Activated CD4-positive, alpha-beta T cell treated with anti-CD3 and anti-CD28 coated beads, Interleukin-2, amount 50 U/mL, for 4 hours (primary cell): ENCODE data around the gene PBRM1.

Source experiments
- DNase-seq, 2 experiments: peaks; one replicate each; pipeline ENCODE4 v3.0.0-alpha.2; 2020

The PBRM1 gene

DNA sequence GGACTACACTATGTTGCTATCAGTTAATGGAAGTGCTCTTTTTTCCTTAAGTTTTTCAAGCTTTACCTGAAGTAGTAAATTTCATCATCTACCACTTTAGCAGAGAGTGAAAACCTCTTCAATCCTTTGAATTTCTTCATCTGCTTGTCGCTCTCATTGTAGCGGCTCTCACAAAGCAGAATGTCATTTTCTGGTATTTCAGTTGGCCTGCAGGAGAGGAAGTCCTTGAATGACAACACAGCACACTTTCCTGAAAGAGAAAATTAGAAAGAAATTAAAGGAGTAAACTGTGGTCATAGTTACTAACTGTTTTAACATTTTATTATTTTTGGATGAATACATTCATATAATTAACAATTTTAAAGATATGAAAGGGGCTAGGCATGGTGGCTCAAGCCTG, 121.7 kb downstream of the PBRM1 start:
- DNase-seq: no peak

DNA sequence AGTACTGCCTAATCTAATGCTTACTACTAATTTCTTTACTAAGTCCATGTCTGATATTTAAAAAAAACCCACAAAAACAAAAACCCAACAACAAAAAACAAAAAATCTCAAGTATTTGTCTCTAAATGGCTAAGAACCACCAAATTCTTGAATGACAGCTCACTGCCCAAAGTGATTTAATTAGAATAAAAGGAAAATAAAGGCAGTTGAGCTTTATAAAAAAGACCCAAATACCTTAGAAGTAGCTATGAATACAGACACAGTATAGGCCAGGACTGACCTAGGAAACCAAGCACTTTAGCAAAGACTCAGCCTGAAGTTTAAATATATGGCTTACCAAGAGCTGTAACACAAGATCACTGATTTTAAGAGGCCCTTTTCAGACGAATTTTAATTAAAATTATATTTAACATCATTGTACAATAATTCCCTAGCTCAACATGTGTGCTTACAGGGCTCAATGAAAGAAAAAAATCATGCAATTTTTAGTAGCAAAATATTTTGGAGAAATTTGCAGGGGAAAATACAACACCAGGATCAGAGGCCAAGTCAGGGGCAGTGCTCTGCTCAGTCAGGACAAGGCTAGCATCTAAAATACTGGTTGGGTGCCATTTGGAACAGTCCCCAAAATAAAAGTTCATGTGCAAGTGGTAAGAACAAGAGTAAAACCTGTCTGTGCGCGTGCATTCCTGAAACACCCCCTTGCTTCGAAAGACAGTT, 124.5 kb downstream of the PBRM1 start:
- no peak for DNase-seq

DNA sequence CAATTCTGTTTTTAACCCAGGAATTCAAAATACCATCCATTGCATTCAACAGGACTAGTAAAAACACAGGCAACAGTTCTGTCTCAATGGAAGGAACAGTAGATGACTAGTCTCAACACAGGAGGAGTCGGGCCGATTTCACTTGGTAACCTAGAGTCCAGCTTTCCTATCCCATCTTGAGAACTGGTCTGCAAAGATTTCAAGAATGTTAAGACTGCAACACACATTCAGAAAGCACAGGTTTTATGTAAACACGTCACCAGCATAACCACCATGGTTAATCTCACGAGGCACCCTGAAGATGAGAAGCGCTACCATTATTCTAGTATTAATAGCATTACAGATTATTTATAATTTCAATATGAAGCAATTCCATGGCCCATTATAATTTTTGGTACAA, 127.3 kb downstream of the PBRM1 start:
- no peak for DNase-seq

DNA sequence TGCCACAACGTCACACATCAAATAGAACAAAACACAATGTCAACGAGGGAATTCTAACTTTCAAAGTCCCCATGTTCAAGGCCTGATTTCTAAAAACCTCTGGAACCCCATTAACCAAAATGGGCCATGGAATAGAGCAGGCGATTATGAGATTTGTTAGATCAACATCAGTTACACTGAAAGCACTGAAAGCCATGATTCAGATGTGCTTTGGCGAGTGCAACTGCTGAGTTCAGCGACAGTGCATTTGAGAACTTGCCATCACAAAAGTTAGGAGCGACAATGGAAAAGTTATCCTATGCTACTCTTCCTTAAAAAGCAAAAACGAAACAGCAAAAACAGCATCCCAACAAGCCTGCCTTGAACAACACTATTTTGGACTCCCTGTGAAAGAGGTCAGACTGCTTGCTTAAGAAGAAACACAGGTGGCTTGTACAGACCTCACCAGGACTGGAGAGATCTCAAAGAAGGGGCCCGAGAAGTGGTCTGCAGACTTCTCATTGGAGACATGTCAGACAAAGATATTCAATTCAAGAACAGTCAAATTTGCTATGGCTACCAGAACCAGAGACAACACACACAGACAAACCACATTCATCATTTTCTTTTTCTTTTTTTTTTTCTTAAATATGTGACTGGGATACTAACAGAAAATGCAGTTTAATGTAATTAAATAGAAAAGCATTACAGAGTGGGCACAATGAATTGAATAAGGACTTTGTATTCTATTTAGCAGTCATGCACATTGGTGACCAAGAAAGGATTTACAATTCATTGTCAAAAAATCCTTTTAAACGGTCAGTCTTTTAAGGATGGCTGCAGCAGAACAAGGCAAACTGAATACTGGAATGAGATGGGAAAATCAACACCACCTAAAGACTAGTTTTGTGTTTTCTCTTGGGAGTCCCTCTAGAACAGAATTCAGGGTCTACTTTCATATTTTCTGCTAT, 128.4 kb downstream of the PBRM1 start:
- DNase-seq: no peak

DNA sequence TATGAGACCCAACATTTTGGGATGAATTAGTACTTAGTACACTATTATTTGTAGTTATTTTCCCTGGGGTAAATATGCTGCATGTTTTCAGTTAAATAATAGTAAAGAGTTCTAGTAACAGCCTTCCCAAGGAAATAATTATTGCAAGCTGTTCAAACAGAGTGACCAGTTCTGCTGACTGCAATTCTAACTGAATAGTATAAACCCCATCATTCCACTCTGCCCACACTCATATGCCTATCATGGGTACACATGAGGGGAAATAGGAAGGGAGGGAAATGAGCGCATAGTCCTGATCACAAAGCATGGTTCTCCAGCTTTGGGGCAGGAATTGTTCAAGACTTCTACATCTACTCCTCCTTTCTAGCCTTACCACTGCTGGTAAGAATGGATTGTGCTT, 130.7 kb downstream of the PBRM1 start:
- no peak for DNase-seq

DNA sequence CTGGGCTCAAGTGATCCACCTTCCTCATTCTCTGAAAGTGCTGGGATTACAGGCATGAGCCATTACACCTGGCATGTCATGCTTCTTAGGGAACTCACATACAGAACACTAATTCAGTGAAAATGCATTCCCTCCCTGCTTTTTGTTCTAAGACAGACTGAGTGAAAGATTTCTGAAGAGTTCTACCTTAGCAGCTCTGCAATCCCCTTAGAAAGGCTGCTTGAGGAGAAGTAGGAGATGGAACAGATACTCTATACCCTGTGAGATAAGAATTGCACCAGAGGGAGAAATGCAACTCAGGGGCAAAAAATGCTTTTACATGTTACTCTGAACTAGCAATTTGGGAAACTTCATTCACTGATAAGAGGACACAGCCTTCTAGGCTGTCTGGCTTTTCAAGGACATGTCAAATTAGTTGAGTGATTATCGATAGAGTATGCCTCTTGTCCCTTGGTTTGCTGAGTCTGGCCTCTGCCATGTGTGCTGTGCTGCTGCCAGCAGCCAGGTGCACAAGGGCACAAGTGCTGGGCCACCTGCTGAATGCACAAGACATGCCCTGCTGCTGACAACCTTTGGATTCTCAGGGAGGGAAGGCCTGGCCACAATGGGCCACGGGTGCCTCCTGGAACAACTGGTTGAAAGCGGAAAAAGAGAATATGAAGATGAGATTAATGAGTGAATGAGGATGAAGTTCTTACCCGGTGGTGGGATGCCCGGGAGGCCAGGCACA, 131.5 kb downstream of the PBRM1 start:
- DNase-seq: no peak

DNA sequence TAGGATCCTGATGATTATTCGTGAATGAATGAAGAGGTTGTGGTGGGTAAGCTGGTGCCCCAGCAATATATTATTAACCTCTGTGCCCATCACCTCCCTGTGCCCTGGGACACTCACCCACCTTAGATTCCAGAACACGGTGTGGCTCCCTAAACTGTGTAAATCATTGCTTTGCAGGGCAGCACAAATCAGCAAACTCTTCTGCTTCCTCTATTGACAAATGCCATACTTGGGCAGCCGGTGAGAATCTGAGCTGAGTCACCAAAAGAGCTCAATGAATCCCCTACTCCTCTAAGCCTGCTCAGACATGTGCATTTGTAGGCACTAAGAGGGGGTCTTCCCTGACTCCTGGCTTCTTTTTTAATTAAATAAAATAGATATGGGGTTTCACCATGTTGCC, 133.6 kb downstream of the PBRM1 start:
- DNase-seq: no peak

DNA sequence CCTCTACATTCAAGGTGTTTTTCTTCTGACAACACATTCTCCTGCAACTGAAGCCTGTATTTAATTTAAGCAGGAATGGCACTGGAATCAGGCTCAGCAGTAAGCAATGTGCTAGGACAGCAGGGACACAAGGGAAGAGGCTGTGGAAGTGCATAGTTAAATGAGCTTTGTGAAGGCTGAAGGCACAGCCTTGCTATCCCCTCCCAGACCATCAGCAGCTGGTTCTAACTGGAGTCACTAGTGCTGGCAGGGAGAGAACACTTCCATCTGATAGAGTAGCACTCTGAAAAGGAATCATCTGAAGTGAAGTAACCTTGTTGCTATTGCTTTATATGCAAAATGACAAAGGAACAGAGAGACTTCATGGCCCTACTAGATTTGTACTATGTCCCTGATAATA, 134.6 kb downstream of the PBRM1 start:
- no peak for DNase-seq

DNA sequence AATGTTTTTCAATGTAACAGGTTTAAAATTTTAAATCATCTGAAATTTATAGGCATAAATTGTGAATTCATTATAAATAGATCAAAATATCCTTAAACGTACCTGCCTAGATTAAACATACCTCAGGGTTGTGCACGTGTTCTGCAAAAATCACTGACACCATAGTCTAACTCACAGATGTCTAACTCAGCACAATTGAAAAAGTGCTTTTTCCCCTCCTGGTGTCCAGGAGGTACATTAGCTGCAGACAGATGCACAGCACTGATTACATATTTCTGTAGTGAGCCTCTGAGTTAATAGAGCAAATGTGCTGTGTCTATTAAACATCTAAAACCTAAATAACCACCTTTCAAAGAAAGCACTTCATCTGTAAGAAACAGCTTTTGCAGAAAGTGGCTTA, 138.6 kb downstream of the PBRM1 start:
- no peak for DNase-seq

DNA sequence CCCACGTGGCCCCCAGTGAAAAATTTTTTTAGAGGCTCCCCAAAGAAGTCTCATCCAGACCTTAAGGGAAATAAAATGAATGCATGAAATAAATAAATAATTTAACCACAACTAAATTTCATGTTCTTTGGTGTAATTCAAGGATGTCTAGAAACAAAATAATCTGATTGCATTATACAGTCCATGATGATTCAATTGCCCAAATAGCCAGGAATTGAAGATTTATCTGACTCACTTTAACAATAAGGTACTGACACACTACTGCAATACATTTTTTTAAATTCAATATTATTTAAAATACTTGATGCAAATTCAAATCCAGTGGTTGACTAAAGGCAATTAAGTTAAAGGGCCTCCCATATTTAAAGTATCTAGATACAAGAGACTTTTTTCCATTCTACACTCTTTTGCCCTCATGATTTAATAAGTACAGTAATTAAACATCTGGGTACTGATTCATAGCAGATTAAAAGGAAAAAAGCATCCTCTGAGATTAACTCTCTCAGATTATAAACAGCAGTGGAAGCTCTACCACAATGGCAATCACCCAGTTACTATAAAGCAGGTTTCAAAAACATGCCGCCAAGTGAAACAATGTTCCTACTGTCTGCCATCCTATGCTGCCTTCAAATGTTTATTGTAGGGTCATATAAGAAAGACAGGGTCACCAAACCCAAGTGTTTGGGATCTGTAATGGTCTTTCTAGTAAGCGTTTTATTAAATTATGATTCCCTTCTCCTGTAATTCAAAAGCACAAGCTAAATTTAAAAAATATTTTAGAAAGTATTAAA, 139.4 kb downstream of the PBRM1 start:
- no peak for DNase-seq

DNA sequence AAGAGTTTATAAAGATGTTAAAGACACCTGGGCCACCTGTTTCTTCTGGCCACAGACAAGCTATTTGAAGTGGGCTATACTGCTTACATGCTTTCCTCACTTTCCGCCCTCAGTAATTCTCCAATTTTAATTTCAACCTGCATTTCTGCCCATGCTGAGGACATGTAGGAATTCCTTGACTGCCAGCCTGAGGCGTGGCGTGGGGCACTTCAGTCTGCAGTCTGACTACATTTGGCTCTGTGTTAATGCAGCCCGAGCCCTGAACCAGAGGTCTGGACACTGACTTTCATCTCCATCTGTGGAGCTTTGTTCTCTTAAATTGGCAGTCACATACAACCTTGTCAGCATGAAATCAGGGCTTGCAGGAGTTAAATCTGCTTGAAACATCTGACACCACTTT, 140.8 kb downstream of the PBRM1 start:
- no peak for DNase-seq

DNA sequence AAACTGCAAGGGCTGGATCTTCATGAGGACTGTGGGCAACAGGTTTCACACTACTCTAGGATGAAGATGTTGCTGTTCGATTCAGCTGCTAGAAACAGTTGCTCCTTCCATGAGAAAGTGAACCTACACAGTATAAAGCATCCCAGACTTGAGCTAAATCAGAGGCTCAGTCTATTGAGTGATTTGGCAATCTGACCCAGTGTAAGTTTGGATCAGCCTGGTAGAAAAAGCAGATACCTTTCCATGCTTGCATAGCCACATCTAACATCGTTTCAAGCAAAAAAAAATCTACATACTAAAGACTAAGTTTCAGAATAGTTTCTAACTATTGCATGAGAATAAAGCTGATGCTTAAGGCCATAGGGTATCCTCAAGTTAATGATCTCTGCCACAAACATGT, 144.7 kb downstream of the PBRM1 start:
- no peak for DNase-seq

DNA sequence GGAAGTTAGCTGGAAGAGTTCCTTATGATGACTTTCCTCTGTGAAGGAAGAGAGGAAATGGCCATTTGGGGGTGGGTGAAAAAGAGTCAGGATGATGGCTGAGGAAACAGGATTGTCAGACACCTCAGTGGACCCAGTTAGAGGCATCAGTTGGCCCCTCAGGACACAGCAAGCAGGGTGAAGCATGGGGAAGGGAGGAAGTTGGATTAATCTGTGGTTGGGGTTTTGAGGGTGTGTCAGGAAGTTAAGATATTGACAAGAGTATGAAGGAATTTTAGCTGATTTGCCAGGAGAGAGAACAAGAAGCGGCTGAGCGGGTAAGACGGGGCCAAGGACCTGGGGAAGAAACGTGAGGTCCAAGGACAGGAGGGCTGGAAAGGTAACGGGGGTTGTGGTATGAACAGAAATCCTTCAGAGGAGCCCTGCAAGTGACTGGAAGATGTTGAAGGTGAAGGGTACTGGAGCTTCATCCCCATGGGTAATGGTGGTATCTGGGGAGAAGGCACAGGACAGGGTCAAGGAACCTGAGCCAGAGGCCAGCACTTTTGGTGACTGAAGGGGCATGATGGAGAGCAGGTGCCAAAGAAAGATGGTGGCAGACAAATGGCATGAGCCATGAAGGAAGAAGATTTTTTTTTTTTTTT, 146.6 kb downstream of the PBRM1 start:
- DNase-seq: no peak

DNA sequence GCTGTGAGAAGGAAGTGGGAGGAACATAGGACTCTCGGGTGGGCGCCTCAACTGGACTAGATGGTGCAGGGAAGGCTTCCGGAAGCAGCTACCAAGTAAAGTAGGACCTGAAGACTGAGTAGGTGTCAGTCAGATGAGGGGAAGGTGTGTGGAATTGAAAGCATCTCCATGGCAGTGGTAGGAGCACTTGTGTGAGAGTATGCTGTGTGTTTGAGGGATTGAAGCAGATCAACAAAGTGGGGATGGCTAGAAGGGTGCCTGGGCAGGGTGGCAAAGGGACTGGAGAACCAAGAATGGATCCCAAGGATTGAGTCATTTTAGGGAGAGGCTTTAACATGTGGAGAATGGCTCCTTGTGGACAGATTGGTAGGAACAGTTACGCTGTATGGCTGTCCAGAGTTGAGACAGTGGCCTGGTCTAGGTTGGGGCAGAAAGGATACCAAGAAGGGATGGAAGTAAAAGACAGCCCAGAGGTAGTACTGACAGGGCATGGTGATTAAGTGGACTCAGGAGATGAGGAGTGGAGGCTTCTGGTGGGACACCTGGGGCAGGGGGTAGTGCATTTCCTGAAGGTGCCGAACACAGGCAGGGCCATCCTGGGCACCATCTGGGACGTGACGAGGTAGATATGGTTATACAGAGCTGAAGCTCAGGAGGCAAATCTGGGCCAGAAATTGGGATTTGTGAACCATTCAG, 147.8 kb downstream of the PBRM1 start:
- no peak for DNase-seq

DNA sequence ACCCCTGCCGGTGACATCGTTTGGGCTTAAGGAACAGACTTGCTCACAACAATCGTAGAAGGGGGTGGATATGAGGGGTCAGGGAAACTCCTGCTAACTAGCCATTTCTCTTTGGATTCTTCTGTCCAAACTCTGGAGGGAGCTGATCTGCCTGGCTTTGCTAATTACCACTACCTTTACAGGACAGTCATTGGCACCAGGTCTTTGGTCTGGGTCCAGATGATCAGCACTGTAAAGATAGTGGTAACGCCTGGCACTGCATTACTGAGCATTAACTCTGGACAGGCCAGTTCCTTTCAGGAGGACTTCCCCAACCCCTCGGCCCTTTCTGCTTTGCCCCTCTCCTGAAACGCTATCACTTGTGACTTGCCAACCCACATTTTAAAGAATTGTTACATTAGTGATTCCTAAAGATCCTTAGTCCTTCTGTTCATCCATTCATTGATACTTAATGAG, 148.5 kb downstream of the PBRM1 start:
- DNase-seq: no peak

DNA sequence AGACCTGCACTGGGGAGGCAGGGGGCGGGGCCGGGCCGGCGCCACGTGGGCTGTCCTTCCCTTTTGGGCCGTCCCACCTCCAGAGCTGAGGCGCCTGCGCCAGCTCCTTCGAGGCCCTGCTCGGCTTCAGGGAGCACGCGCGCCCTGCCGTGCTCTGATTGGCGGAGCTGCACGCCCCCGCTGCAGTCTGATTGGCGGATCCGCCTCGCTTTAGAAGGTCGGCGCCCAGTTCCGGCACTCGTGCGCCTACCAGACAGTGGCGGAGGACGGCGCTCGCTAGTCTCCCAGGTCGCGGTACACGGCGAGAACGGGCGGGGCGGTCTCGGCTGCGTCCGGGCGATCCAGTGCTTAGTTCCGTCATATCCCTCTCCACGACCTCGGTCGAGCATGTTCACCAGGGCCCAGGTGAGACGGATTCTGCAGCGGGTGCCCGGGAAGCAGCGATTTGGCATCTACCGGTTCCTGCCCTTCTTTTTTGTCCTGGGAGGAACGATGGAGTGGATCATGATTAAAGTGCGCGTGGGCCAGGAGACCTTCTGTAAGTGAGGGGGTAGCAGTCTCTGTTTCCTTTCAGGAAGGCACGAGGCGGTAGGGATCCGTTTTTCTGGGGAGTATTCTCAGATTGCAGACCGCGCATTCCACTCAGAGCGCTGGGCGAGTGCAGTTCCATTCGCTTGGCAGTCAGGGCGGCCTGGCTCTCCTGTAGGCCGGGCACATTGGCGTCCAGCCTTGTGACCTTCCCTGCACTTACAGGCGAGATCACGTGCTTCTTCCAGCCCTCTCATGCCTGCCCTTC, 149.1 kb downstream of the PBRM1 start, which contains the start of gene UQCC5:
UQCC5 (plus strand) TSS at position 237 of the 796 bp plus-strand sequence; CDS start at position 388, 151 bp downstream.
- peak; percentile 95 to 96 for DNase-seq

DNA sequence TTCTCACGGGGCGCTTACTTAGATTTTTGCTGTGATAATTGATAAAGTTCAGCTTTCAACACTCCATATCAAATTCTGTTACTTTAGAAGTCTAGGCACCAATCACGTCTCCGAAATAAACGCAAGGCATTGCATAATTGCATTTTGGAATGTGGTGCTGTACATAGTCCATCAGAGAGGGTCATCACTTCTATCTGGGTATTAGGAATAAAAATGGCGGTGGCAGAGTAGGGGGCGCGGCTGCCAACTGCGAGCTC, 149.7 kb downstream of the PBRM1 start:
- DNase-seq: no peak

DNA sequence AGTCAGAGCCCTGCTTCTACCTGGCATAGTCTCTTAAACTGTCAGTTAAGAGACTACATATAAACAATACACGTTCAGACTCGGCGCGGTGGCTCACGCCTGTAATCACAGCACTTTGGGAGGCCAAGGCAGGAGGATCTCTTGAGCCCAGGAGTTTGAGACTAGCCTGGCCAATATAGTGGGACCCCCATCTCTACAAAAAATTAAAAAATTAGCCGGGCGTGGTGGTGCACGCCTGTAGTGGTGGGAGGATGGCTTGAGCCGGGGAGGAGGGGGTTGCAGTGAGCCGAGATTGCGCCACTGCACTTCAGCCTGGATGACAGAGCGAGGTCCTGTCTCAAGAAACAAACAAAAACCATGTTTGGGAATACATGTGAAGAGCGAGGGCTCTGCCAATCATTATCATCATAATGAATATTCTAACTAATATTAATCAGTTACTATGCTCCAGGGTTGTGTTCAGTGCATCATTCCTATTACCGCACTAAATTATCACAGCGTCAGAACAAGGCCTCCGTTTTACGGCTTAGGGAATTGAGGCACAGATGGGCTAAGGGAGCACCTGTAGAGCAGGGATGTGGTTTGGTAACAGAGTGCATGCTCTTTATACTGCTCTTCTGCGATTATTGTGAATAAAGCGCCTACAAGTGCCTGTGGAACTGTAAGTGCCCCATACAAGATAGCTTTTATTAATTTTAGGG, 150.2 kb downstream of the PBRM1 start:
- DNase-seq: no peak

DNA sequence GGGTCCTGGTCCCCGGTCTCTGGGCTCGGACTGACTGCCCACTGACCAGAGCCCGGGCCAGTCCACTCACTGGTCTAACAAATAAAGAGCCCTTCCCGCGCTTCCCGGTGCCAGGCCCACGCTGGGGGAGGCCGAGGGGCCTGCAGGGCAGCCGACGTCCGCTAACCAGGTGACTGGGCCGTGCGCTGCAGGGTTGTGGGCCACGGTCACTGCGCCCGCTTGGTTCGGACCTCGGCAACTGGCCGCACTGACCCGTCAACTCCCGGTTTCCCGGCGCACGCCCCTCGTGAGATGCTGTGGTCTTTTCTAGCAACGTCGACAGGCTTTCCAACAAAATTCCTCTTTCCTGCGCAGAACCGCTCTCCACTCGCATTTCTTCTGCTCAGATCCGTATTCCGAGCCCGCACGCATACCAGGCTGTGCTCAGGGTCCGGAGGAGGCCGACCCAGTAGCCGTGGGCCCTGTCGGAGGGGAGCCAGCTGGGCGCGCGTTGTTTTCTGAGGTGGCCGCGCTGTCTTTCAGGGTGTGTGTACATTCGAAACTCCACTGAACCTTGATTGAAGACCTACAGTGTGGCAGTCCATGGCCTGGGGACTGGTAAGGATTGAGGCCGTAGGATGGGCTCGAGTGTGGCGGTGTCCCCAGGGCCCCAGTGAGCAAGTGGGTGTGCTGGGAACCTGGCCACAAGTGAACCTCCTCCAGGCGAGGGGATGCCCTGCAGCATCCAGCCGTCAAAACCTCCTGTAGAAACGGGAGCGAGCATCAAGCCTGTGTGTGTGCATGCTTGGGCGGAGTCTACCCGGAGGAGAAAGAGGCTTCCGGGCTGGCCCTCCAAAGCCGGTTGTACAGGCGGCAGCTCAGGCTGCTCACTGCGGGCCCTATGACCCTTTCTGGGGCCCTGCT, 151.2 kb downstream of the PBRM1 start:
- no peak for DNase-seq
